Measurements from ENCODE around the gene TENM4. TPM values are rescaled to one million over a fixed set of nuclear protein-coding genes. Genes with fewer than 3 reads are reported as not detected.

Gene TENM4
- total and polyA plus RNA-seq, 10 of the 15 experiments (the other 5 are each of a cell fraction or from before 2014, with no cell fraction given) = 0.03 to 0.12 (median 0.06) TPM; not detected in 7

DNA sequence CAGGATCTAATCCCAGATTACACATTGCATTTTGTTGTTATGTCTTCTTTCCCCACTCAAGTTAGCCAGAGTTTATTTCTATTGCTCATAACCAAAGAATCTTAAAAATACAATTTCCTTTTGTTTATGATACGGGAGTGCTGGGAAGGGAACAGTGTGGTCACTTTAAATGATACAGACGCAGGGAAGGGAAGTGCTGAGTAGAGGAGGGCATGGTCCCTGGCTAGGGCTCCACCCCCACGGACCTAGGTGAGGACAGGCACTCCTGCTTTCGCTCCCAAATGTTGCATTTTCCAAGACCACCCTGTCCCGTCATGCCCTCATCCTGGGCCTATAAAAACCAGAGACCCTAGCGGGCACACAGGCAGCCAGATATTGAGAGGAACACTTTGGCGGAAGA, 835.5 kb downstream of the TENM4 start:
- intact Hi-C loops (cut with micrococcal nuclease; ENCODE audit: unreplicated experiment) = no loop called here
- in situ Hi-C loops (cut with MboI) = no loop called here
- RAD21 ChIA-PET (ENCODE audit: unreplicated experiment) = no interaction called here
- CTCF ChIA-PET = no interaction called here
- POLR2A ChIA-PET = no interaction called here
- 40% methylated on average over 7 of the region's 7 CpGs for WGBS (ENCODE audit: insufficient coverage, insufficient replicate concordance, low lambda C conversion rate, missing lambda C conversion rate)
- ATAC-seq (no peak), DNase-seq (ENCODE audit: low read depth, low spot score) (no peak), FAIRE-seq (no peak)
- Histone ChIP-seq H3K4me1 (ENCODE audit: control insufficient read depth, insufficient read depth, low read length) (no peaks in the 10 kb centered on the region), H3K79me2 (ENCODE audit: control insufficient read depth, insufficient read depth, low read length) (no peaks in the 10 kb centered on the region), H3K4me2 (ENCODE audit: control insufficient read depth, insufficient read depth) (no peak overlapping the region), H2AFZ (ENCODE audit: control insufficient read depth, low read depth, low read length) (no peak overlapping the region), H3K27ac (ENCODE audit: control insufficient read depth, insufficient read depth) (no peak overlapping the region), H4K20me1 (ENCODE audit: control insufficient read depth, insufficient read depth) (no peaks in the 10 kb centered on the region), H3K36me3 (ENCODE audit: control insufficient read depth in 2 of 2, insufficient read depth in 2 of 2, low read length in 1 of 2) (no peaks in the 10 kb centered on the region), H3K9me3 (replicated peaks; ENCODE audit: control insufficient read depth, insufficient read depth, low read length) (no peaks in the 10 kb centered on the region), H3K27me3 (replicated peaks in 1 of 2; ENCODE audit: control insufficient read depth in 2 of 2, insufficient read depth in 2 of 2, low read length in 1 of 2) (no peaks in the 10 kb centered on the region; a peak in 1 of 4 replicates), H3K4me3 (no peak overlapping the region), H3K9ac (ENCODE audit: control insufficient read depth, insufficient read depth, low read length) (no peak overlapping the region)
- SMC1A ChIA-PET (ENCODE audit: uncharacterized antibody, unreplicated experiment) = no interaction called here
- no TSS peak for BruUV-seq (replicated peaks)
- TF ChIP-seq ASH2L (IDR thresholded peaks at IDR 0.05; ENCODE audit: borderline replicate concordance, low read depth) = no peak
- no peak for TF ChIP-seq SP1 (IDR thresholded peaks at IDR 0.05; ENCODE audit: low read depth, low read length)
- TF ChIP-seq, protein P1, sequence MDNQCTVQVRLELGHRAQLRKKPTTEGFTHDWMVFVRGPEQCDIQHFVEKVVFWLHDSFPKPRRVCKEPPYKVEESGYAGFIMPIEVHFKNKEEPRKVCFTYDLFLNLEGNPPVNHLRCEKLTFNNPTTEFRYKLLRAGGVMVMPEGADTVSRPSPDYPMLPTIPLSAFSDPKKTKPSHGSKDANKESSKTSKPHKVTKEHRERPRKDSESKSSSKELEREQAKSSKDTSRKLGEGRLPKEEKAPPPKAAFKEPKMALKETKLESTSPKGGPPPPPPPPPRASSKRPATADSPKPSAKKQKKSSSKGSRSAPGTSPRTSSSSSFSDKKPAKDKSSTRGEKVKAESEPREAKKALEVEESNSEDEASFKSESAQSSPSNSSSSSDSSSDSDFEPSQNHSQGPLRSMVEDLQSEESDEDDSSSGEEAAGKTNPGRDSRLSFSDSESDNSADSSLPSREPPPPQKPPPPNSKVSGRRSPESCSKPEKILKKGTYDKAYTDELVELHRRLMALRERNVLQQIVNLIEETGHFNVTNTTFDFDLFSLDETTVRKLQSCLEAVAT (IDR thresholded peaks at IDR 0.05) = no peak
- TF ChIP-seq, protein P2, sequence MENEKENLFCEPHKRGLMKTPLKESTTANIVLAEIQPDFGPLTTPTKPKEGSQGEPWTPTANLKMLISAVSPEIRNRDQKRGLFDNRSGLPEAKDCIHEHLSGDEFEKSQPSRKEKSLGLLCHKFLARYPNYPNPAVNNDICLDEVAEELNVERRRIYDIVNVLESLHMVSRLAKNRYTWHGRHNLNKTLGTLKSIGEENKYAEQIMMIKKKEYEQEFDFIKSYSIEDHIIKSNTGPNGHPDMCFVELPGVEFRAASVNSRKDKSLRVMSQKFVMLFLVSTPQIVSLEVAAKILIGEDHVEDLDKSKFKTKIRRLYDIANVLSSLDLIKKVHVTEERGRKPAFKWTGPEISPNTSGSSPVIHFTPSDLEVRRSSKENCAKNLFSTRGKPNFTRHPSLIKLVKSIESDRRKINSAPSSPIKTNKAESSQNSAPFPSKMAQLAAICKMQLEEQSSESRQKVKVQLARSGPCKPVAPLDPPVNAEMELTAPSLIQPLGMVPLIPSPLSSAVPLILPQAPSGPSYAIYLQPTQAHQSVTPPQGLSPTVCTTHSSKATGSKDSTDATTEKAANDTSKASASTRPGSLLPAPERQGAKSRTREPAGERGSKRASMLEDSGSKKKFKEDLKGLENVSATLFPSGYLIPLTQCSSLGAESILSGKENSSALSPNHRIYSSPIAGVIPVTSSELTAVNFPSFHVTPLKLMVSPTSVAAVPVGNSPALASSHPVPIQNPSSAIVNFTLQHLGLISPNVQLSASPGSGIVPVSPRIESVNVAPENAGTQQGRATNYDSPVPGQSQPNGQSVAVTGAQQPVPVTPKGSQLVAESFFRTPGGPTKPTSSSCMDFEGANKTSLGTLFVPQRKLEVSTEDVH (IDR thresholded peaks at IDR 0.05; ENCODE audit: low read depth, partially characterized antibody) = no peak
- TF ChIP-seq SREBF1 (IDR thresholded peaks at IDR 0.05; ENCODE audit: low read length) = no peak
- TF ChIP-seq WRNIP1 (IDR thresholded peaks at IDR 0.05; ENCODE audit: borderline replicate concordance, low read depth, low read length) = no peak
- TF ChIP-seq CHD4 (IDR thresholded peaks at IDR 0.05) = no peak
- TF ChIP-seq RAD21 (IDR thresholded peaks at IDR 0.05; ENCODE audit: insufficient read depth, low read depth, low read length) = no peak
- TF ChIP-seq MYC (IDR thresholded peaks at IDR 0.05; ENCODE audit: insufficient read depth, insufficient read length, insufficient replicate concordance, low read length, severe bottlenecking) = no peak
- TF ChIP-seq TCF3 (IDR thresholded peaks at IDR 0.05; ENCODE audit: borderline replicate concordance, insufficient read depth, low read depth, low read length) = no peak
- TF ChIP-seq, protein P3, sequence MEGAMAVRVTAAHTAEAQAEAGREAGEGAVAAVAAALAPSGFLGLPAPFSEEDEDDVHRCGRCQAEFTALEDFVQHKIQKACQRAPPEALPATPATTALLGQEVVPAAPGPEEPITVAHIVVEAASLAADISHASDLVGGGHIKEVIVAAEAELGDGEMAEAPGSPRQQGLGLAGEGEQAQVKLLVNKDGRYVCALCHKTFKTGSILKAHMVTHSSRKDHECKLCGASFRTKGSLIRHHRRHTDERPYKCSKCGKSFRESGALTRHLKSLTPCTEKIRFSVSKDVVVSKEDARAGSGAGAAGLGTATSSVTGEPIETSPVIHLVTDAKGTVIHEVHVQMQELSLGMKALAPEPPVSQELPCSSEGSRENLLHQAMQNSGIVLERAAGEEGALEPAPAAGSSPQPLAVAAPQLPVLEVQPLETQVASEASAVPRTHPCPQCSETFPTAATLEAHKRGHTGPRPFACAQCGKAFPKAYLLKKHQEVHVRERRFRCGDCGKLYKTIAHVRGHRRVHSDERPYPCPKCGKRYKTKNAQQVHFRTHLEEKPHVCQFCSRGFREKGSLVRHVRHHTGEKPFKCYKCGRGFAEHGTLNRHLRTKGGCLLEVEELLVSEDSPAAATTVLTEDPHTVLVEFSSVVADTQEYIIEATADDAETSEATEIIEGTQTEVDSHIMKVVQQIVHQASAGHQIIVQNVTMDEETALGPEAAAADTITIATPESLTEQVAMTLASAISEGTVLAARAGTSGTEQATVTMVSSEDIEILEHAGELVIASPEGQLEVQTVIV (IDR thresholded peaks at IDR 0.05; ENCODE audit: borderline replicate concordance, partially characterized antibody) = no peak
- TF ChIP-seq, protein P4, sequence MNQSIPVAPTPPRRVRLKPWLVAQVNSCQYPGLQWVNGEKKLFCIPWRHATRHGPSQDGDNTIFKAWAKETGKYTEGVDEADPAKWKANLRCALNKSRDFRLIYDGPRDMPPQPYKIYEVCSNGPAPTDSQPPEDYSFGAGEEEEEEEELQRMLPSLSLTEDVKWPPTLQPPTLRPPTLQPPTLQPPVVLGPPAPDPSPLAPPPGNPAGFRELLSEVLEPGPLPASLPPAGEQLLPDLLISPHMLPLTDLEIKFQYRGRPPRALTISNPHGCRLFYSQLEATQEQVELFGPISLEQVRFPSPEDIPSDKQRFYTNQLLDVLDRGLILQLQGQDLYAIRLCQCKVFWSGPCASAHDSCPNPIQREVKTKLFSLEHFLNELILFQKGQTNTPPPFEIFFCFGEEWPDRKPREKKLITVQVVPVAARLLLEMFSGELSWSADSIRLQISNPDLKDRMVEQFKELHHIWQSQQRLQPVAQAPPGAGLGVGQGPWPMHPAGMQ (IDR thresholded peaks at IDR 0.05; ENCODE audit: borderline replicate concordance) = no peak
- TF ChIP-seq PAX8 (IDR thresholded peaks at IDR 0.05) = no peak
- TF ChIP-seq FOXK2 (IDR thresholded peaks at IDR 0.05) = no peak
- TF ChIP-seq ETV6 (conservative IDR thresholded peaks at IDR 0.05 in 1 of 2, IDR thresholded peaks at IDR 0.05 in 1 of 2; ENCODE audit: borderline replicate concordance in 1 of 2, low read depth in 1 of 2) = no peak
- TF ChIP-seq RAD51 (IDR thresholded peaks at IDR 0.05) = no peak
- TF ChIP-seq, protein P5, sequence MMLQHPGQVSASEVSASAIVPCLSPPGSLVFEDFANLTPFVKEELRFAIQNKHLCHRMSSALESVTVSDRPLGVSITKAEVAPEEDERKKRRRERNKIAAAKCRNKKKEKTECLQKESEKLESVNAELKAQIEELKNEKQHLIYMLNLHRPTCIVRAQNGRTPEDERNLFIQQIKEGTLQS (IDR thresholded peaks at IDR 0.05; ENCODE audit: borderline replicate concordance, extremely low read depth, low read depth, low read length) = no peak
